ENCODE results near the gene P2RY6.

P2RY6 gene

DNA sequence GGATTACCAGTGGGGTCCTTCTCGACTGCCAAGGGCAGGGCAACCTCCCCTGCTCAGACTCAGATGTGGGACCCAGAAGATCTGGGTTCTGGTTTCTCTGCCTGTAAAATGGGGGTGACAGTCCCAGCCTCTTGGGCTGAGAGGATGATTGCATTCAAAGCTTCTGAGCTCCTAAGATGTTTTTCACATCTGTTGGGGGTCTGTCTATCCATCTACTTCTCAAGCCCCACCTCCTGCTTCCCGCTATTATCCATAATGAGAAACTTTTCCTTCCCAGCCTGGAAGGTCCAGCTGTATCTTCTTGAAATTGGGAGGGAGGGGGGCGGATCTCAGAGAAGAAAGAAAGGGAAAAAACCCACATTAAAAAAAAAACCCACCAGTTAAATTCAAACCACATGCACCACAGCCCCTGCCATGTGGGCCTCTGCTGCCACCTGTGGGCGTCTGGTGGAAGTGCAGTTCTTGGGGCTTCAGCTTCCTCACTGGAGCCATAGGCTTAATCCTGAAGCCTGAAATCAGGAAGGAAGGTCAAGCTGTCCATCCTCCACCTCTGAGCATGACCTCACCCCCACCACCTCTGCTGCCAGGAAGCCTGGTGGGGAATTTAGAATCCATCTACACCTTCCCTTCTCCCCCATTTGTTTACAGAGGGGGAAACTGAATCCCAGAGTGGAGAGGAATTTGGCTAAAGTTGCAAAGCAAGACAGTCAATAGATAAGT is 63.2 kb downstream of the P2RY6 start:
- DNase-seq (ENCODE audit: low read depth): no peak

- no peak for DNase-seq (ENCODE audit: low read depth)
Measured at GRCh38 chr11:73337846-73338245, 65.7 kb downstream of the P2RY6 start.

DNA sequence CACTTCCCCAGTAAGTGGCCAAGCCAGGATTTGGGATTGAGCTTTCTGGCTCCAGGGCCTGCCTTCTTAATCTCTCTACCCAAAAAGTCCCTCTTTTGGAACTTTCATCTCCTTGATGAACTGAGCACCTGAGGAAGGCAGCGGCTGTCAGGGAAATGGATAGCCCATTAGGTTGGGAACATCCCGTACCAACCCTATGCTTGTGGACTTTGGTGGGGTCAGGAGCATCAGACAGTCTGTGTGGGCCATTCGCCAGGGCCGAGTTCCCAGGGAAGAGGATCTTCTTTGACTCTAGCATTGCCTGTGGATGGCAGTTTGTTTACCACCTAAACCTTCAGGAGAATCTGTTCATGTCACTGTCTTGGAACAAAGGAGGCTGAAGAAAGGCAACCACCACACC is 66.1 kb downstream of the P2RY6 start:
- DNase-seq (ENCODE audit: low read depth): no peak

DNA sequence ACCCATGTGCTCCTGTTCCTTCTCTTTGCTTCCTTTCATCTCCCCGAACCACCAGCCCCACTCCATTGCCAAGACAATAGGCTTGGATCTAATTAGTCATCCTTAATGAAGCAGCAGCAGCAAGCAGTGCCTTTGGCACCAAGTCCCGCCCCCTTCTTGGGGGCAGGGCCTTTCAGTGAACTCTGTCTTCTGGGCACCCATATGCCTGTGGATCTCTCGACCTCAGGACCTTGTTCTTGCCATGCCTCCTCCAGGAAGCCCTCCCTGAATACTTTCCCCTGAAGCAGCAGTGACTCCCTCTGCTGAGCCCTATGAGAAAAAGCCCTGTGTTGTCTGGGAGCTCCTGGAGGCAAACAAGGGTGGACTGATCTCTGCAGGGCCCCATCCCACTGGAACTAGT is 68.0 kb downstream of the P2RY6 start:
- no peak for DNase-seq (ENCODE audit: low read depth)

DNA sequence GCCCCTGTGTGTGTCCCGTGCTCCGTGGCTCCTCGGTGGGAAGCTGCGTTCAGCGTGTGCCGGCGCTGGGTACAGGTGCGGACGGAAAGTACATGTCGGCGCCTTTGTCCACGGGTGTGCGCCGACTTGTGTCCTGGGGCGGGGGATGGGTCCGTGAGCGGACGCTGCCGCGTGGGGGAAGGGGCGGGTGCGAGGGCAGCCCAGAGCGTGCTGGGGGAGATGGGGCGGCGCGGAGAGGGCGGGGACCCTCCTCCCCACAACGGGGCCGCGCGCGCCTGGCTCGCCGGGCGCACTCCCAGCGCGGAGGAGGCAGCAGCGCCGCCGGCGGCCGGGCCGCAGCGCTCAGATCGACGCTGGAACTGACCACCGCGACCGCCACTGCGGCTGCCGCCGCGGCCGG is 70.5 kb downstream of the P2RY6 start:
- no peak for DNase-seq (ENCODE audit: low read depth)

- DNase-seq (ENCODE audit: low read depth): no peak
Measured at GRCh38 chr11:73343076-73343873, 71.1 kb downstream of the P2RY6 start.

DNA sequence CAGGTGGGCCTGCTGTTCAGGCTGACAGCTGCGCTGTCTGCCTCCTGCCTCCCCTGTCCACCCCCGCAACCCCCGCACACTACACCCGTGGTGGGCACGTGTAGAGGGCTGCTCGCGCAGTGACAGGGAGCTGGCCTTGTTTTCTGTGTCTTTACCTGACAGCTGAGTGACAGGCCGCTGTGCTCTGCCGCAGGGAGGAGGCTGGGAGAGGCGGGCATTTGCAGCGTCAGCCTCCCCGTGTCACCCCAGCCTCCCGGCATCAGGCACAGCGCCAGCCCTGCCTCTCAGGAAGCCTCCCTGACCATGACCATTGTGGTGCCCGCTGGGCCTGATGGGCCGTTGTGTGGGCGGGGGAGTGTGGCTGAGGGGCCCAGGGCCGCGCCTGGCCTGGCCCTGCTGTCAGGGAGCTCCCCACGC is 72.1 kb downstream of the P2RY6 start:
- DNase-seq (ENCODE audit: low read depth): no peak

DNA sequence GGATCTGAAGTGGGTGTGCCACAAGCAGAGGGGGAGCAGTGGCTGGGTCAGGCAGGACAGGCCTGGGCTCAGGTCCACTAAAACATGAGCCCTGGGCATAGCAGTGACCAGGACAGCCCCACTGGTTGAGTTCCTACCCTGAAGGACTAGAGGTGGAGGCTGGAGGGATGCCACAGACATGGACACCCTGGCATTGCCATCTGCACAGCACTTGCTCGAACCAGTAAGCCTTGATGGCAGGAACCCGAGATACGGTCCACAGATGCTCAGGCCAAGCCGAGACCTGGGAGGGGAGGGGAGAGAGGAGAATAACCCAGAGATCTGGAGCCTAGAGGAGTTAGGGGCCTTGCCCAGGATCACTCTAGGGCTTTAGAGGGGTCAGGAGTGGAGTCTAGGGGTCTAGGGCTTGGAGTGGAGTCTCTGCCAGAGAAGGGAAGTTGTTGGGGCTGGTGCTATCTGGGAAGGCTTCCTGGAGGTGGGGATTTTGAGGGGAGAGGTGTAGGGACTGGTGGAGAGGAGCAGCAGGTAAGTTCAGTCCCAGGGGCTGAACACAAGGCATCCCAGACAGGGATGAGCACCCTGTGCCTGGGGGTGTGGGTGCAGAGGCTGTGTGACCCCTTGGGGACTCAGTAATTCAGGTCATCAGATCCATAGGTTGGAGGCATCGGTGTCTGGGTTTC is 73.5 kb downstream of the P2RY6 start:
- no peak for DNase-seq (ENCODE audit: low read depth)

GRCh38 chr11:73346186-73346935 is 74.2 kb downstream of the P2RY6 start:
- no peak for DNase-seq (ENCODE audit: low read depth)

GRCh38 chr11:73347067-73347466 is 74.9 kb downstream of the P2RY6 start:
- DNase-seq (ENCODE audit: low read depth): no peak

All from non-pigmented ciliary epithelial cell (primary cell).